Fibroblast of upper back skin (primary cell): ENCODE results near the gene MVB12B.
"Not testable (repeated sequence)": the region's sequence is repeated elsewhere in the genome, so short reads cannot be mapped to it uniquely, and the experiment has no call there.

Source experiments
- DNase-seq: peaks from one replicate; pipeline ENCODE4 v3.0.0-alpha.2; 2013

MVB12B gene

DNA sequence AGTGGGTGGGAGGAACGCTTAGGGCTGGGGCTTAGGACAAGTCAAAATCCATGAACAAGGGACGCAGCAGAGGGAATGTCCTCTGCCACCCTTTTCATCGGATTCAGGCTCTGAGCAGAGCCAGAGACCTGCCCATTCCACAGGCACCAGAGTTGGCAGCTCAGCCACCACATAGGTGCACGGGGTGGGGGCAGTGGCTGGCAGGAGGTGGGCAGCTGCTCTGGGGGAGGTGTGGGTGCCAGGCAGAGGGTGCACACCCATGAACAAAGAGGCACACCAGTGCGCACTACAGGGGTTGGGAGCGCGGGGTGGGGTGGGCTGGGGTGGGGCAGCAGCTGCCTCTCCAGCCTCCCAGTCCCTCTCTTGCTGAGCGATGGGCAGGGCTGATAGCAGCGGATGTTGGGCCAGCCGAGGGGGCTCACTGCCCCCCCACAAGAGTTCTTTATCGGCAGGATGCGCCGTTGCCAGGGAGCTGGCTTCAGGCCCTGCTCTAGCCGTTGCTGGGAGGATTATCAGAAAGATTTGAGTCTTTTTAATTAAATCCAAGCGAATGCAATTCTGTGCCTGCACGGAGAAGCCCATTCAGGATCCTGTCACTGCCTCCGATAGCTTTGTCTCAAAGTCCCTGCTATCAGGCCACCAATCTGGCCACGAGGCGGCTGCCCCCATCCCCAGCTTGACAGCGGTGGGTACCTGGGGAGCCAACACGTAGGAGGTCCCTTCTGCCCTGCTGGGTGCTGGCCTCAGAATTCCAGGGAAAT, 222.8 kb downstream of the MVB12B start:
- no peak for DNase-seq

DNA sequence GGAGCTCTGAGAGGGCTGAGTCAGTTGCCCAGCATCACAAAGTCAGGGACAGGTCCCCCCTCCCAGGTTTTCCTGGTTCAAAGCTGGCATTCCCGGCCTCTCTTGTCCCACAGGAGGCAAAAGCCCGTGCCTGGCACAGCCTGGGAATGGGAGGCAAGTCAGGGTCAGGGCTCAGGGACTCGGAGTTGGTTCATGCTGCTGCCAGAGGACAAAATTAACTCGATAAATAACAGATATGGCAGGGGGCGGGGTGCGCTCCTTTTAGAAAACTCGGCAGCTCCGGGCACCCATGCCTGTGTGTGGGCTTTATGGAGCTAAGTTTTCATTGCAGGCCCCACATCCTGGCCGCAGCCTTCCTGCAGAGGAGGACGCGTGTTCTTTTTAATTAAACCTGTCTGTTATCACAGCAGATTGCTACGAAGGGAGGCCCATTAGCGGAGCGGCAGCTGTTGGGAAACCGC, 224.3 kb downstream of the MVB12B start:
- DNase-seq, result no peak

DNA sequence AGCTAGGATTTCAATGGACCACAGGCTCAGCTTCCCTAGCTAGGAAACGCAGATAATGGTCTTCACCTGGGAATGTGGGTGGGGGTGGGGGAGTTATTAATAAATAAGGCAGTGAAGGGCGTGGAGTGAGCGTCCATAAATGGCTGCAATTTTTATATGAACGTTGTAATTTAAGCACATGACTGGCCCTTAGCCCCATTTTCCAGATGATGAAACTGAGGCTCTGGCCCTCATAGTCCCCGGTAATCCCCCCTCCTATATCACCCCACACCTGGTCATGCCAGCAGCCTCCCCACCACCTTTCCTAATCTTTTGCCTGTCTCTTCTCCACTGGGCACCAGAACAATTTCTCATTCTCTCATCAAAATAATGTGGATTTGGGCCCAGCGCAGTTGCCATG, 225.2 kb downstream of the MVB12B start:
- DNase-seq, result no peak

DNA sequence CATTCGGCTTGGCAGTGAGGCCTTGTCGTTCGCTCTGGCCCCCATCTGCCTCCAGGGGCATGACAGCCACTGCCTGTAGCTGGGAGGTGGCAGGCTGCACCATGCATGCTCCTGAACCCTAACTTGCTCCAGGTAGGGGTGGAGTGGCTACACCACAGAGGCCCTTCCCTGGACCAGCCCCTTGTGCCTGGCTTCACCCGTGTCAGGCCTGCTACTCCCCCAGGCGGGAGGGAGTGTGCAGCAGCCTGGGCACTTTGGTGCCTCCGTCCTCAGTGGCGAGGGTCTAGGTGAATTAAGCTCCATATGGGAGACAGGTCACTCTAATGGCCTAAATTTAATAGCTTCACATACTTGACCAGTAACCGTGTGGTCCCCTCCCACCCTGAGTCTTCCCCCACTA, 227.7 kb downstream of the MVB12B start:
- DNase-seq, result no peak

DNA sequence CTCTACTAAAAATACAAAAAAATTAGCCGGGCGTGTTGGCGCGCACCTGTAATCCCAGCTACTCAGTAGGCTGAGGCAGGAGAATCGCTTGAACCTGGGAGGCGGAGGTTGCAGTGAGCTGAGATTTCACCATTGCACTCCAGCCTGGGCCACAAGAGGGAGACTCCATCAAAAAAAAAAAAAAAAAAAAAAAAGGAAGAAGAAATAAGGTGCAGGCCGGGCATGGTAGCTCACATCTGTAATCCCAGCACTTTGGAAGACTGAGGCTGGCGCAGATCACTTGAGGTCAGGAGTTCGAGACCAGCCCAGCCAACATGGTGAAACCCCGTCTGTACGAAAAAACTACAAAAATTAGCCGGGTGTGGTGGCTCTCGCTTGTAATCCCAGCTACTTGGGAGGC, 228.8 kb downstream of the MVB12B start:
- not testable (repeated sequence) for DNase-seq
